Lower lobe of right lung (tissue), 2 donors: ENCODE data around the gene NETO1. TPM values are rescaled to one million over a fixed set of nuclear protein-coding genes. Genes with fewer than 3 reads are reported as not detected.

Experiments used
- ATAC-seq, 2 donors: fragments of 200-7000 bp; cut with Tn5 transposase; one replicate each; pipeline ENCODE4 v1.9.1; 2020 to 2022; ENCODE audit warnings: mild to moderate bottlenecking in 2 of 2, moderate library complexity in 2 of 2
- DNase-seq: peaks from one replicate; pipeline ENCODE4 v3.0.0-alpha.2; 2020
- H3K27ac ChIP-seq: fragments of 200-600 bp; one replicate; pipeline ENCODE4 v1.8.0; 2022
- H3K27me3 ChIP-seq: fragments of 200-600 bp; one replicate; pipeline ENCODE4 v1.8.0; 2022; ENCODE audit warnings: low read depth
- H3K36me3 ChIP-seq: fragments of 200-600 bp; one replicate; pipeline ENCODE4 v1.8.0; 2022; ENCODE audit warnings: mild to moderate bottlenecking
- H3K4me1 ChIP-seq: fragments of 200-600 bp; one replicate; pipeline ENCODE4 v1.8.0; 2022
- H3K4me3 ChIP-seq: fragments of 200-600 bp; one replicate; pipeline ENCODE4 v1.8.0; 2022; ENCODE audit warnings: mild to moderate bottlenecking
- H3K9me3 ChIP-seq: fragments of 200-600 bp; one replicate; pipeline ENCODE4 v1.8.0; 2022
- intact Hi-C: fragments of 100-400 bp; cut with DNase I; formaldehyde crosslinking; loops from one replicate; pipeline ENCODE4 v1.11.0; 2022
- long read RNA-seq: library from polyadenylated mRNA; unstranded; transcript quantifications from one replicate; pipeline ENCODE4 v2.0.0, GENCODE V29; 2021
- total RNA-seq: library from RNA; stranded (reverse); fragmentation: NEBNext Ultra II Directional; extraction: Animal tissue kit (Norgen Biotek cat#: 25700); gene quantifications from one replicate; pipeline ENCODE4 v1.2.1, GENCODE V29; 2021
- TF ChIP-seq, protein P1 (sequence below): fragments of 200-600 bp; IDR thresholded peaks from one replicate; pipeline ENCODE4 v1.8.0; 2022; ENCODE audit warnings: antibody characterized with exemption, mild to moderate bottlenecking
- donor health status: DM: no; HTN: yes; CAD: no; lungs with severe emphysema.

NETO1 gene, protein sequence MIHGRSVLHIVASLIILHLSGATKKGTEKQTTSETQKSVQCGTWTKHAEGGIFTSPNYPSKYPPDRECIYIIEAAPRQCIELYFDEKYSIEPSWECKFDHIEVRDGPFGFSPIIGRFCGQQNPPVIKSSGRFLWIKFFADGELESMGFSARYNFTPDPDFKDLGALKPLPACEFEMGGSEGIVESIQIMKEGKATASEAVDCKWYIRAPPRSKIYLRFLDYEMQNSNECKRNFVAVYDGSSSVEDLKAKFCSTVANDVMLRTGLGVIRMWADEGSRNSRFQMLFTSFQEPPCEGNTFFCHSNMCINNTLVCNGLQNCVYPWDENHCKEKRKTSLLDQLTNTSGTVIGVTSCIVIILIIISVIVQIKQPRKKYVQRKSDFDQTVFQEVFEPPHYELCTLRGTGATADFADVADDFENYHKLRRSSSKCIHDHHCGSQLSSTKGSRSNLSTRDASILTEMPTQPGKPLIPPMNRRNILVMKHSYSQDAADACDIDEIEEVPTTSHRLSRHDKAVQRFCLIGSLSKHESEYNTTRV
- not detected for total RNA-seq
- long read RNA-seq, result 0 reads

DNA sequence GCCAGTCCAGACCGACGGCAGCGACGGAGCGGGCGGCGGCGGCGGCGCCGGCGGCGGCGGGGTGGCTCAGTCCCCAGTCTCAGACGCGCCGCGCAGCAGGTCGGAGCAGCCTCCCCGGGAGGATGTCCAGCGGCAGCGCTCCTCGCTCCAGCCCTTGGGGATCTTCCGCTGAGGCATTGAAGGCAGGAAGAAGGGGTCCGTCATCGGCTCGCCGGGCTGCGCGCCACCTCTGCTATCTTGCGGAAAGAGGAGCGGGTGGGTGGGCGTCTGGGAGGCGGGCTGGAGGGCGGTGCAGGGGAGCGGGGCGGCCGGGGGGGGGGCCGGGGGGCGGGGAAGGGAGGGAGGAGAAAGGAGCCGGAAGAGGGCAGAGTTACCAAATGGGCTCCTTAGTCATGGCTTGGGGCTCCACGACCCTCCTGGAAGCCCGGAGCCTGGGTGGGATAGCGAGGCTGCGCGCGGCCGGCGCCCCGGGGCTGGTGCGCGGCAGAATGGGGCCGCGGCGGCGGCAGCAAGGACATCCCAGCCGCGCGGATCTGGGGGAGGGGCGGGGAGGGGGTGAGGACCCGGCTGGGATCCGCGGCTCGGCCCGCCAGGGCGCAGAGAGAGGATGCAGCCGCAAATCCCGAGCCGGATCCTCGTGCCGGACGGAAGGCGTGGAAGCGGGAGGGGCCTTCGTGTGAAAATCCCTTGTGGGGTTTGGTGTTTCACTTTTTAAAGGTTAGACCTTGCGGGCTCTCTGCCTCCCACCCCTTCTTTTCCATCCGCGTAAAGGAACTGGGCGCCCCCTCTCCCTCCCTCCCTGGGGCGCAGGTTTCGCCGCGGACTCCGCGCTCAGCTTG lies at the start of gene NETO1:
NETO1 (minus strand) TSS at position 242 of the 839 bp plus-strand sequence. CDS start 696 bp downstream, outside the sequence.
- H3K27ac ChIP-seq, result no peak within 1 kb of the TSS
- no peaks in the 10 kb centered on the region for H3K36me3 ChIP-seq
- H3K27me3 ChIP-seq, result peaks cover 47% of the 10 kb centered on the region
- TF ChIP-seq, protein P1, sequence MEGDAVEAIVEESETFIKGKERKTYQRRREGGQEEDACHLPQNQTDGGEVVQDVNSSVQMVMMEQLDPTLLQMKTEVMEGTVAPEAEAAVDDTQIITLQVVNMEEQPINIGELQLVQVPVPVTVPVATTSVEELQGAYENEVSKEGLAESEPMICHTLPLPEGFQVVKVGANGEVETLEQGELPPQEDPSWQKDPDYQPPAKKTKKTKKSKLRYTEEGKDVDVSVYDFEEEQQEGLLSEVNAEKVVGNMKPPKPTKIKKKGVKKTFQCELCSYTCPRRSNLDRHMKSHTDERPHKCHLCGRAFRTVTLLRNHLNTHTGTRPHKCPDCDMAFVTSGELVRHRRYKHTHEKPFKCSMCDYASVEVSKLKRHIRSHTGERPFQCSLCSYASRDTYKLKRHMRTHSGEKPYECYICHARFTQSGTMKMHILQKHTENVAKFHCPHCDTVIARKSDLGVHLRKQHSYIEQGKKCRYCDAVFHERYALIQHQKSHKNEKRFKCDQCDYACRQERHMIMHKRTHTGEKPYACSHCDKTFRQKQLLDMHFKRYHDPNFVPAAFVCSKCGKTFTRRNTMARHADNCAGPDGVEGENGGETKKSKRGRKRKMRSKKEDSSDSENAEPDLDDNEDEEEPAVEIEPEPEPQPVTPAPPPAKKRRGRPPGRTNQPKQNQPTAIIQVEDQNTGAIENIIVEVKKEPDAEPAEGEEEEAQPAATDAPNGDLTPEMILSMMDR, result no peak
- H3K4me3 ChIP-seq, result peak within 1 kb of the TSS; percentile 30
- no peaks in the 10 kb centered on the region for H3K9me3 ChIP-seq
- H3K4me1 ChIP-seq, result no peaks in the 10 kb centered on the region
- DNase-seq (no peak), ATAC-seq (no peak)
- intact Hi-C loops, result no loop called here

DNA sequence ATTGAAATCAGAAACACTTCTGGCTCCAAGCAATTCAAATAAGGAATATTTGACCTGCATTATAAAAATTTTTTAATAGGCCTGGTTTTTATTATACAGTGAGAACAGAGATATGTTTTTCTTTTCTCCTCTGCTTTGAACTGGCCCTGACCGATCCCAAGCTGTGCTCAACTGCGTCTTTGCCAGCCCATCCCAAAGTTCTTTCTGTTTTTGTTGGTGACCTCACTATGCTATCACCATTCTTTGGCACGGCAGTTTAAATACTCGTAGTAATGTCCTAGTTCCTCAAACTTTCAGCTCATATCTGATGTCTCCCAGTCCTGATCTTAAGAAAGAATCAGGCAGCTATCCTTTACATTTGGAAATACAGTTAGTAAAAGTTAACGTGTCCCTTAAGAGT lies 42.3 kb upstream of the NETO1 start:
- H3K4me3 ChIP-seq, result no peak overlapping the region
- H3K36me3 ChIP-seq, result no peaks in the 10 kb centered on the region
- H3K27me3 ChIP-seq, result no peaks in the 10 kb centered on the region
- intact Hi-C loops, result no loop called here
- ATAC-seq, result no peak
- H3K4me1 ChIP-seq, result no peaks in the 10 kb centered on the region
- no peak overlapping the region for H3K27ac ChIP-seq
- no peaks in the 10 kb centered on the region for H3K9me3 ChIP-seq
- TF ChIP-seq, protein P1, result no peak
- no peak for DNase-seq

DNA sequence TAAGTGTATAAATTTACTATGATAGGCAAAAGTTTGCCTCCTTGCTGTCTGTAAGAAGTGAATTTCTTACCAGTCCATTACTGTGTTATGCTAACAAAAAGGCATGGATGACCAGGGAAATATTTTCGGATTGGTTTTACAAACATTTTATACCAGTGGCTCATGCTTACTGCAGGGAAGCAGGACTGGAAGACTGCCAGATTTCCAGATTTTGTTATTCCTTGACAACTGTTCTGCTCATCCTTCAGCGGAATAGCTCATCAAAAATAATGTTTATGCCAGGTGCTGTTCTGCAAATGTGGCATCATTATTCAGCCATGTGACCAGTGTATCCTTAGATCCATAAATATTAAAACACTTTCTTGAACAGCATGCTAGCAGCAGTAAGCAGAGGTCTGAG lies 40.4 kb upstream of the NETO1 start:
- intact Hi-C loops, result no loop called here
- TF ChIP-seq, protein P1, result no peak
- Histone ChIP-seq H3K4me3 (no peak overlapping the region), H3K36me3 (no peaks in the 10 kb centered on the region), H3K27ac (no peak overlapping the region), H3K9me3 (no peaks in the 10 kb centered on the region), H3K4me1 (no peaks in the 10 kb centered on the region), H3K27me3 (no peaks in the 10 kb centered on the region)
- ATAC-seq (no peak), DNase-seq (no peak)

DNA sequence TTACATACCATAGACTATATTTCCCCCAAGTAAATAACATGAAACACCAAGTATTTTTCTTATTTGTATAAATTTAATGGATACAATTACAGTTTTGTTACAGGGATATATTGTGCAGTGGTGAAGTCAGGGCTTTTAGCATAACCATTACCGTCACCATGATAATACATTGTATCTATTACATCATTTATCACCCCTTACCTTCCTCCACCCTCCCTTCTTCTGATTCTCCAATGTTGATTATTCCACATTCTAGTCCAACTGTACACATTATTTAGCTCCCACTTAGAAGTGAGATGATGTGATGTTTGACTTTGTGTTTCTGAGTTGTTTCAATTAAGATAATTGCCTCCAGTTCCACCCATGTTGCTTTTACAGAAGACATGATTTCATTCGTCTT lies 35.2 kb upstream of the NETO1 start:
- TF ChIP-seq, protein P1, result no peak
- no peak overlapping the region for H3K27ac ChIP-seq
- ATAC-seq (no peak), DNase-seq (no peak)
- H3K4me1 ChIP-seq, result no peaks in the 10 kb centered on the region
- H3K9me3 ChIP-seq, result no peaks in the 10 kb centered on the region
- H3K4me3 ChIP-seq, result no peak overlapping the region
- H3K27me3 ChIP-seq, result no peaks in the 10 kb centered on the region
- no peaks in the 10 kb centered on the region for H3K36me3 ChIP-seq
- intact Hi-C loops, result no loop called here

DNA sequence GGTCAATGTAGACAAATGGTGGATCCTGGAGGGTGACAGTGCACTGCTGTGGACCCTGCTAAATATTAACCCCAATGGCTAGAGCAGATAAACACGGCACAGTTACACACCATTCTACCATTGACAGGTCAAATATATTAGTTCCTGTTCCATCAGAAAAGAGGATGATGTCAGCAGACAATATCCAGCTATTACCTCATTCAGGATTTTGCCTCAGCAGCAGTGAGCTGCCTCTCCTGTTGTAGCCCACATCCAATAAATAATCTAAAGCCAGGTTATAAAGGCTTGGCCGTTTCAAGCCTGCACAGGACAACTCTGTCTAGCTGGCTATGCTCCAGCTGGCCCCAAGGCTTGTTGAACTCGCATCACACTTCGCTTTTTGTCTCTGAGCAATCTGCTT lies 31.6 kb upstream of the NETO1 start:
- no peak overlapping the region for H3K27ac ChIP-seq
- no peak for DNase-seq
- TF ChIP-seq, protein P1, result no peak
- no peaks in the 10 kb centered on the region for H3K9me3 ChIP-seq
- no peaks in the 10 kb centered on the region for H3K36me3 ChIP-seq
- intact Hi-C loops, result no loop called here
- no peak overlapping the region for H3K4me3 ChIP-seq
- ATAC-seq, result no peak
- no peaks in the 10 kb centered on the region for H3K27me3 ChIP-seq
- H3K4me1 ChIP-seq, result no peaks in the 10 kb centered on the region
